HG03159 (cell line): Measurements from ENCODE around the gene KRTAP12-2.
"Not testable (repeated sequence)": the region's sequence is repeated elsewhere in the genome, so short reads cannot be mapped to it uniquely, and the experiment has no call there.

Experiments used
- ATAC-seq: cut with Tn5 transposase; IDR thresholded peaks from one replicate; pipeline ENCODE4 v1.9.1; 2021; ENCODE audit warnings: mild to moderate bottlenecking, moderate library complexity; ENCODE audit not compliant: unreplicated experiment

Gene KRTAP12-2

DNA sequence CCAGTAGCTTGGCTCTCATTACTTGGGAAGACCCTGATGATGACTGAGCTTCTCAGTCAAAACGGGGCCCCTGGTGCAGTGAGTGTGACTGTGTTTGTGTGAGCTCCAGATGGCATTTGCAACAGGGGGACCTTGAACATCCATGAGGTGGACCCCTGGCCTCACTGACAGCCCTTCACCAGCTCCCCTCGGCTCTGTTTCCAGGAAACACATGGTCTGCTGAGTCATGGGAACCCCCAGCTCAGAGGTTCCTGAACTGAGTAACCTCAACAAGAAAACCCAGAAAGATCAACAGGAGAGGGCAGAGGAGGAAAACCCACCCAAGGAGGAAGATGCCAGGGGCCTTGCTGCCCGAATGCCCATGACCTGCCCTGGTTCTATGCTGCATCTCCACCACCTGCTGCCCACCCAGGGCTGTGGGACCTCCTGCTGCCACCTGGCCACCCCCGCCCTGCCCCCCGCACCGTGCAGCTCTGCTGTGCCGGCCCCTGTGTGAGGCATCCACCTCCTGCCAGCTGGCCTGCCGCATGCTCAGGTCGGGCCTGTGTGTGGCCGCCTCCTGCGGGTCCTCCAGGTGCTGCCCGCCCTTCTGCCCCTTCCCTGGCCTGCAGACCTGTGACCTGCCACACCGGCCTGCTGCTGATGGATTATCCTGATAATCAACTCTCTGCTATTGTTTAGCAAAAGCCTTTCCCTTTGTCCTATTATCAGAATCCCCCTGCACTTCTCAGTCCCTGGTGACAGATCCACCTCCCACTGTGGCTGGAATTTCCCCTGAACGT is 19.5 kb upstream of the KRTAP12-2 start:
- ATAC-seq = no peak

- ATAC-seq = not testable (repeated sequence)
Measured at GRCh38 chr21:44685050-44685449, 18.3 kb upstream of the KRTAP12-2 start.

- ATAC-seq = no peak
Measured at GRCh38 chr21:44684483-44684882, 17.8 kb upstream of the KRTAP12-2 start.

- no peak for ATAC-seq
Measured at GRCh38 chr21:44684077-44684476, 17.4 kb upstream of the KRTAP12-2 start.

- ATAC-seq = no peak
Measured at GRCh38 chr21:44682580-44683151, 15.9 kb upstream of the KRTAP12-2 start.

- ATAC-seq = no peak
Measured at GRCh38 chr21:44681861-44682579, 15.3 kb upstream of the KRTAP12-2 start, which contains the start of gene KRTAP12-1. Gene KRTAP12-1, minus strand, starts transcription at chr21:44682163. Its CDS starts 40 bp downstream, at chr21:44682123.

DNA sequence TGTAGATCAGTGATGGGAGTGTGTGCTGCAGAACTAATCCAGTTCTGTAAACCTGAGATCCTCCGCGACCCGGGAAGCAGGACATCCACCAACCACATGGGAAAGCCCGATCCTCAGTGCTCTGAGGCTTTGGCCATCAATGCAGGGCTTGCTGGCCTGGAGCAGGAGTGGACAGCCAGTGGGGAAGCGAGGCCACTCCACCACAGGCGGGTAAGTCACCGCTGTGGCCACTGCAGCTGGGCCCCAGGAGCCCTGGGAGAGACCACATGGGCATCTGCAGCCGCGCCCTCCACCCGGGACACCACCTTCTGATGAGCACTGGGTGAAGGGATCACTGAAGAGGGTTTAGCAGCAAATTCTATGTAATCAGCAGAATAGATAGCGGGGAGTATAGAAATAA is 14.4 kb upstream of the KRTAP12-2 start:
- no peak for ATAC-seq

GRCh38 chr21:44677881-44678280 is 11.2 kb upstream of the KRTAP12-2 start:
- ATAC-seq = no peak

DNA sequence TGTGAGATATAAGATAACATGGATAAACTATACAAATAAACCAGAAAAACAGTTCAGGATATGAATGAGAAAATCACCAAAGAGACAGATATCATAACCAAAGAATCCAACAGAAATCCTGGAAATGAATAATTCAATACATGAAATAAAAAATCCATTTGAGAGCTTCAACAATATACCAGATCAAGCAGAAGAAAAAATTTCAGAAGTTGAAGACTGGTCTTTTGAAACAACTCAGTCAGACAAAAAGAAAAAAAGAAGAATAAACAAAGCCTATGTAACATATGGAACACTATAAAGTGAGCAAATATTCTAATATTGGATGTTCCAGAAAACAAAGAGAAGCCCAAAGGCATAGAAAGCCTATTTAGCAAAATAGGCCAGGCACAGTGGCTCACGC is 5.2 kb upstream of the KRTAP12-2 start:
- no peak for ATAC-seq

DNA sequence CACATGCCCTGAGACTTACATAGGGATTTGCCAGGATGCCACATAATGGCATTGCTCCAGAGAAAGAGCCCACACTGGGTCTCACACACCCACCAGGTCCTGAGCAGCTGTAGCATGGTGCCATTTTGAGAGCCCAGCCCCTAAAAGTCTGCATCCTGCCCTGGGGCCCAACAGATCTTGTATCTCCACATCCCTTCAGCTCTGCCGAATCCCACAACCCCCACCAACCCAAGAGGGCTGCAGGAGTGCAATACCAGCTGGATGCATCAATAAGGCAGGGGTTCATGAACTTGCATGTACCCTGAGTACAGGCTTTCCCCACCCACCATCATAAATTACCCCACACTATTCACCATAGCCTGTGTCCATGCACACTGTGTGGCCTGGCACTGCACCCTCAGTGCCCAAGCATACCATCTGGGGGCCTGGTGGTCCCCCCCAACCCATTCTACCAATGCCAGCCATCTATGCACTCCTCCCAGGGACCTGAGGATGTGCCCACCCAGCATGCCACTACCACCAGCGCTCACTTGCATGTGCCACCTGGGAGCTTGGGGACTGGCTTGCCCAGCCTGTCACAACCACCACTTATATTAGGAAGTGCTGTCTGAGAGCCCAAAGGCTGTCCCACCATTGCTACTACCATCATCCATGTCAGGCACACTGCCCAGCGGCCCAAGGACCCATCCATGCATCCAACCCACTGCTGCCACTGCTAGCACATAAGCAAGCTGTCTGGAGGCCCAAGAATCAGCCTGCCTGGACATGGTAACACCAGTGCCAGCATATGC is 4.1 kb upstream of the KRTAP12-2 start:
- ATAC-seq = no peak

- no peak for ATAC-seq
Measured at GRCh38 chr21:44667612-44668011, 885 bp upstream of the KRTAP12-2 start.

DNA sequence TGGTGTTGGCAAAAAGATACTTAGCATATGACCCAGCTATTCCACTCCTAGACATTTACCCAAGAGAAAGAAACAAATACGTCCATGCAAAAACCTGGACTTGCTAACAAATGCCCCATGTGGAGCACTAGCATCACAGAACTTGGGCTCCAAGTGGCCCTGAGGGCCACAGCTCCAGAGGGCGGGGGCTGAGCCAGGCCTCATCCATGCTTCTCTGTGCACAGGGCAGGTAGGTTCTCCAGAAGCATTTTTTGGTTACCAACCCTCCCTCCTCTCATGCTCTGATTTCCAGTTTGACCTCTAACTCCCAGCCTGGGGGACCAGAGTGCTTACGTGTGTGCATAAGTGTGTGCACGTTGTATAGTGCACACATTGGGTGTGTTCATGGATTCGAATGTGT is 2.0 kb downstream of the KRTAP12-2 start:
- no peak for ATAC-seq

GRCh38 chr21:44661567-44661966 is 5.2 kb downstream of the KRTAP12-2 start:
- not testable (repeated sequence) for ATAC-seq

GRCh38 chr21:44658913-44659595 is 7.7 kb downstream of the KRTAP12-2 start:
- ATAC-seq = no peak

GRCh38 chr21:44658541-44658910 is 8.2 kb downstream of the KRTAP12-2 start:
- no peak for ATAC-seq

DNA sequence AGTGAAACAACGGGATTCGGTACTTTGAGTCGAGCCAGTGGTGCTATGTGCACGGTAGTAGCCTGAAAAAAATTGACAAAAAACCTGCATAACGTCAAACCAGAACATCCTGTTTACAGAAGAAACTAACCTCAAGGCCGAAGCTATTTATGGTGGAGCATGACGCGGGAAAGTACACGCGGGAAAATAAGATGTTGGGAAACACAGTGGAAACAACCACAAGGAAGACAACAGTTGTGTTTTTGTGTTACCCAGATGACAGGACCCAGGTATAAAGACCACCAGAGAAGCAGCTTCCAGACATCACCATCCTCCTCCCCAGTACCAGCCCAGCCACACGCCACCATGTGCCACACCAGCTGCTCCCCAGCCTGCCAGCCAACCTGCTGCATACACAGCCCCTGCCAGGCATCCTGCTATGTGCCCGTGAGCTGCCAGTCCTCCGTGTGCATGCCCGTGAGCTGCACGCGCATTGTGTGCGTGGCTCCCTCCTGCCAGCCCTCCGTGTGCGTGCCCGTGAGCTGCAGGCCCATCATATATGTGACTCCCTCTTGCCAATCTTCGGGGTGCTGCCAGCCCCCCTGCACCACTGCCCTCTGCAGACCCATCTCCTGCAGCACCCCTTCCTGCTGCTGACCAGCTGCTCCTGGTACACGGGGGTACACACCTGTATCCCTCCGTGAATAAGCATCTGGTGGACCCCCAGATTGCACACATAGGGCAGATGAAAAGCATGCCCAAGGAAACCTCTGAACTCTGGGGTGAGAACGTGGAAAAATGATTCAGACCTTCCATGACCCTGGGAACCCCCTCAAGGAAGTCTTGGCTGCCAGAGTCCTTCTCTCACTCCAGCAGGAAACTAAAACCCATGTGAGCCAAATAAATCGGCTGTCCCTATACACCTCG is 8.8 kb downstream of the KRTAP12-2 start, which contains the start of gene KRTAP12-3:
KRTAP12-3 (plus strand) TSS at position 298 of the 906 bp plus-strand sequence; CDS start at position 346, 48 bp downstream.
- no peak for ATAC-seq

DNA sequence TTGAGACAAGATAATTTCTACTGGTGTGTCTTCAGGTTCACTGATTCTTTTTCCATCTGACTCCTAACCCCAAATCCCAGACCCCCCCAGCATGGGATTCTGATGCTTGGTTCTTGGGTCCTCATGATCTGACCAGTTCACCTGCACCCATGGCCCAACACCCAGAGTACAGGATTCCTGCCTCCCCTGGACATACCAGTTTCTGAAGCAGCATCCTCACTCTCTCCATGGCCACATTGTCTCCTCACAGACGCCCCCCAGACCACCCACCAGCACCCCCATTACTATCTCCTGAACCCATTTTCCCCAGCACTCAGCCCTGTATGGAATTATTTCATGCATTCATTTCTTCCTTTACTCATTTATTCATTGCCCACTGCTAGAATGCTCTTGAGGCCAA is 9.9 kb downstream of the KRTAP12-2 start:
- ATAC-seq = no peak

- ATAC-seq = no peak
Measured at GRCh38 chr21:44654576-44655175, 12.1 kb downstream of the KRTAP12-2 start, which contains the start of gene KRTAP12-4. Gene KRTAP12-4, minus strand, starts transcription at chr21:44654659. Its CDS starts 45 bp downstream, at chr21:44654614.
